Mesendoderm (in vitro differentiated cells): ENCODE measurements around the gene EVA1C.

Experiments used
- DNase-seq: peaks from one replicate; pipeline ENCODE4 v3.0.0; 2013
- H2AK5ac ChIP-seq: 2 replicates; pipeline ENCODE4 v1.6.1; 2013; ENCODE audit warnings: low read length, inconsistent platforms
- H2BK120ac ChIP-seq: 2 replicates; pipeline ENCODE4 v1.6.1; 2013; ENCODE audit warnings: low read depth, mild to moderate bottlenecking, low read length, moderate library complexity, mixed read lengths
- H2BK15ac ChIP-seq: replicated peaks from 2 replicates; pipeline ENCODE4 v1.6.1; 2013; ENCODE audit warnings: low read depth, mild to moderate bottlenecking, moderate library complexity
- H2BK5ac ChIP-seq: 2 replicates; pipeline ENCODE4 v1.6.1; 2013; ENCODE audit warnings: low read length, inconsistent platforms
- H3K18ac ChIP-seq: 2 replicates; pipeline ENCODE4 v1.6.1; 2013; ENCODE audit warnings: mild to moderate bottlenecking, low read length, mixed read lengths
- H3K23ac ChIP-seq: one replicate; pipeline ENCODE4 v1.6.1; 2013; ENCODE audit warnings: low read length
- H3K27ac ChIP-seq: 2 replicates; pipeline ENCODE4 v1.5.1; 2013; ENCODE audit warnings: low read depth, mild to moderate bottlenecking, inconsistent platforms, low read length, moderate library complexity
- H3K27me3 ChIP-seq: 2 replicates; pipeline ENCODE4 v1.6.1; 2013; ENCODE audit warnings: low read length, control low read depth, mild to moderate bottlenecking, inconsistent platforms; ENCODE audit not compliant: insufficient read depth, poor library complexity
- H3K36me3 ChIP-seq: 2 replicates; pipeline ENCODE4 v1.6.1; 2013; ENCODE audit warnings: low read length, inconsistent platforms; ENCODE audit not compliant: control insufficient read depth, insufficient read depth
- H3K4ac ChIP-seq: one replicate; pipeline ENCODE4 v1.6.1; 2013; ENCODE audit warnings: low read depth, mild to moderate bottlenecking, low read length, moderate library complexity
- H3K4me1 ChIP-seq: 2 replicates; pipeline ENCODE4 v1.6.1; 2013; ENCODE audit warnings: low read depth, low read length, inconsistent platforms; ENCODE audit not compliant: control insufficient read depth
- H3K4me2 ChIP-seq: 2 replicates; pipeline ENCODE4 v1.6.1; 2013; ENCODE audit warnings: low read length
- H3K4me3 ChIP-seq: 2 replicates; pipeline ENCODE4 v1.5.1; 2013; ENCODE audit warnings: mild to moderate bottlenecking, low read length
- H3K56ac ChIP-seq: one replicate; pipeline ENCODE4 v1.6.1; 2013; ENCODE audit warnings: low read length
- H3K79me1 ChIP-seq: 2 replicates; pipeline ENCODE4 v1.6.1; 2013; ENCODE audit warnings: low read length, inconsistent platforms
- H3K79me2 ChIP-seq: 2 replicates; pipeline ENCODE4 v1.6.1; 2013; ENCODE audit warnings: mild to moderate bottlenecking, low read length; ENCODE audit not compliant: control insufficient read depth, insufficient read depth
- H3K9ac ChIP-seq: 2 replicates; pipeline ENCODE4 v1.6.1; 2013; ENCODE audit warnings: low read length, inconsistent platforms
- H4K5ac ChIP-seq: one replicate; pipeline ENCODE4 v1.6.1; 2013; ENCODE audit warnings: low read length
- H4K8ac ChIP-seq: one replicate; pipeline ENCODE4 v1.6.1; 2013; ENCODE audit warnings: low read depth, mild to moderate bottlenecking, control low read depth, low read length, moderate library complexity
- WGBS: extraction: QIAGEN DNeasy Blood & Tissue Kit; methylation state at CpG from one replicate; pipeline ENCODE4 v1.1.7; 2013; ENCODE audit warnings: low lambda C conversion rate, missing lambda C conversion rate; ENCODE audit not compliant: insufficient coverage; ENCODE audit errors: extremely low coverage; 5-methylcytosine and 5-hydroxymethylcytosine counted together

EVA1C gene

DNA sequence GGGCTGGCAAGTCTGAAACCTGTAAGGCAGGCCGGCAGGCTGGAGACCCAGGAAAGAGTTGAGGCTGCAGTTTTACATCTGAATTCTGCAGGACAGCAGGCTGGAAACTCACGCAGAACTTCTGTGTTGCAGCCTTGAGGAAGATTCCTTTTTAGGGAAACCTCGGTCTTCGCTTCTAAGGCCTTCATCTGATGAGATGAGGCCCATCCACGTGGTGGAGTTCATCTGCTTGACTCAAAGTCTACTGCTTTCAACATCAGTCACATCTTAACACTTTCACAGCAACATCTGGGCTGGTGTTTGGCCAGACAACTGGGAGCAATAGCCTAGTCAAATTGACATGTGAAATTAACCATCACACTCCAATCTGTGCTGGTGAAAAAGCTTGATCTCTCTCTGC lies 57.1 kb downstream of the EVA1C start:
- no peak overlapping the region for H3K4me3 ChIP-seq
- H3K27me3 ChIP-seq, result no peaks in the 10 kb centered on the region
- no peak overlapping the region for H2BK5ac ChIP-seq
- H3K4me1 ChIP-seq, result no peaks in the 10 kb centered on the region
- no peak overlapping the region for H3K27ac ChIP-seq
- H3K79me1 ChIP-seq, result no peaks in the 10 kb centered on the region
- no peak overlapping the region for H3K4me2 ChIP-seq
- no peak overlapping the region for H2BK15ac ChIP-seq
- no peak overlapping the region for H3K56ac ChIP-seq
- H3K79me2 ChIP-seq, result no peaks in the 10 kb centered on the region
- H4K8ac ChIP-seq, result no peak overlapping the region
- H2AK5ac ChIP-seq, result no peak overlapping the region
- H3K9ac ChIP-seq, result no peak overlapping the region
- no peak overlapping the region for H3K4ac ChIP-seq
- H2BK120ac ChIP-seq, result no peak overlapping the region
- no peak overlapping the region for H3K18ac ChIP-seq
- no peak for DNase-seq
- H3K23ac ChIP-seq, result no peak overlapping the region
- no peak overlapping the region for H4K5ac ChIP-seq
- WGBS, result no CpG with 5 or more reads among the region's 5 CpGs
- H3K36me3 ChIP-seq, result no peaks in the 10 kb centered on the region

DNA sequence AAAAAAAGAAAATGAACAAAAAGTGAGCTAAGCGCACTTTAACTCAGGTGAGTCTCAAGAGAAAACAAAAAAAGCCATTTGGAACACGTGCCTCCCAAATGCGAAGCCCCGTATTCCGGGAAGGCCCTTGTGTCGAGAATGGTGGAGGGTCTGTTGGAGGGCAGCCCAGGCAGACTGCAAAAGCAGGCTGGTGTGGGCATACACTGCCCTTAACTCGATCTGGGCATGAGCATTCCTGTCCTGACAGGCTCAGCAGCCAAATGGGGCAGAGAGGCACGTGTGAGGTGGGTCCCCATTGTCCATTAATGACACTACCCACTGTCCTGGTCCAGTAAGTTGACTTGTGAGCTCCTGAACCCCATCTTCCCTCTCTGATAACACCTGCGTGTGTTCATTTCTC lies 57.7 kb downstream of the EVA1C start:
- no peaks in the 10 kb centered on the region for H3K36me3 ChIP-seq
- no peak overlapping the region for H2BK5ac ChIP-seq
- H3K4ac ChIP-seq, result no peak overlapping the region
- no peak overlapping the region for H2BK120ac ChIP-seq
- no peaks in the 10 kb centered on the region for H3K79me2 ChIP-seq
- no peak for DNase-seq
- no peak overlapping the region for H3K56ac ChIP-seq
- no peak overlapping the region for H4K5ac ChIP-seq
- no peak overlapping the region for H3K9ac ChIP-seq
- H3K27ac ChIP-seq, result no peak overlapping the region
- H3K23ac ChIP-seq, result no peak overlapping the region
- no peak overlapping the region for H3K18ac ChIP-seq
- no peaks in the 10 kb centered on the region for H3K79me1 ChIP-seq
- no peak overlapping the region for H4K8ac ChIP-seq
- no peaks in the 10 kb centered on the region for H3K4me1 ChIP-seq
- WGBS, result no CpG with 5 or more reads among the region's 9 CpGs
- H3K4me3 ChIP-seq, result no peak overlapping the region
- H2AK5ac ChIP-seq, result no peak overlapping the region
- H3K27me3 ChIP-seq, result no peaks in the 10 kb centered on the region
- no peak overlapping the region for H3K4me2 ChIP-seq
- no peak overlapping the region for H2BK15ac ChIP-seq

DNA sequence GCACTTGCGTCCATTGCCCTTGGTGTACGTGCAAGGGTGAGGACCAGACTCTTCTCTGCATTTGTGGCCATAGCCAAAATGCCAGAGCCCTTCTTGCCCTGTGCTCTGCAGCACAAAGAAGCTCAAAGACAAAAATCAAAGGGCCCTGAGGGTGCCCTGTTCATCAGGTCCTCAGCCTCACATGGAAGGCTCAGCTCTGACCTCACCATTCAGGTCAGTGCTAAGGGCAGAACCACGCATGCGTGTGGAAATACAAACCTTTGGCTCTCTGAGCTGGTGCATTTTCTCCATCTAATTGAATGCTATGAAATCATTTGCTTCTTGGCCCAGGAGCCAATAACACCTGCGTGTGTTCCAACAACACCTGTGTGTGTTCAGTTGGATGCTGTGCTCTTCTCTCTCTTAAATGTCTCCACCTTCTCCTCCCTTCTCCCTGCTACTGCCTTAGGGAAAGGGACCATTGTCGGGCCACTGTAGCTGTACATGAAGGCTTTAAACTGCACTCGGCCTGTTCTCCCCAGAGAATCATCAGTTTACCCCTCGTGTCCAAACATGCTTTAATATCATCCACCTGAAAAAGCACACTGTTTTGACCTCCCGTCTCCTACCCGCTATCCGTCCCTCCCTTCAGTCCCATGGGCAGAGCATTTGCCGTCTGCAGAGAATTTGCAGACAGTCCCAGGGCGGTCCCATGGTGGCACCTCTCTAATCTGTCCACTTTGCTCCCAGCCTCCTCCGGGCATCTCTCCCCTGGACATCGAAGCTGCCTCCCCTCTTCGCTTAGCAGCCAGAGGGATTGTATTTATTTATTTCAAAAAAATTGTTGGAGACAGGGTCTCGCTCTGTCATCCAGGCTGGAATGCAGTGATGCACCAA lies 60.6 kb downstream of the EVA1C start:
- Histone ChIP-seq H3K27ac (no peak overlapping the region), H4K8ac (no peak overlapping the region), H4K5ac (no peak overlapping the region), H2BK120ac (no peak overlapping the region), H3K18ac (no peak overlapping the region), H3K27me3 (no peaks in the 10 kb centered on the region), H3K79me2 (no peaks in the 10 kb centered on the region), H3K79me1 (no peaks in the 10 kb centered on the region), H2BK5ac (no peak overlapping the region), H3K36me3 (no peaks in the 10 kb centered on the region), H2BK15ac (no peak overlapping the region), H3K4me2 (no peak overlapping the region), H2AK5ac (no peak overlapping the region), H3K56ac (no peak overlapping the region), H3K4ac (no peak overlapping the region), H3K4me3 (no peak overlapping the region), H3K9ac (no peak overlapping the region), H3K4me1 (no peaks in the 10 kb centered on the region), H3K23ac (no peak overlapping the region)
- no CpG with 5 or more reads among the region's 17 CpGs for WGBS
- no peak for DNase-seq

DNA sequence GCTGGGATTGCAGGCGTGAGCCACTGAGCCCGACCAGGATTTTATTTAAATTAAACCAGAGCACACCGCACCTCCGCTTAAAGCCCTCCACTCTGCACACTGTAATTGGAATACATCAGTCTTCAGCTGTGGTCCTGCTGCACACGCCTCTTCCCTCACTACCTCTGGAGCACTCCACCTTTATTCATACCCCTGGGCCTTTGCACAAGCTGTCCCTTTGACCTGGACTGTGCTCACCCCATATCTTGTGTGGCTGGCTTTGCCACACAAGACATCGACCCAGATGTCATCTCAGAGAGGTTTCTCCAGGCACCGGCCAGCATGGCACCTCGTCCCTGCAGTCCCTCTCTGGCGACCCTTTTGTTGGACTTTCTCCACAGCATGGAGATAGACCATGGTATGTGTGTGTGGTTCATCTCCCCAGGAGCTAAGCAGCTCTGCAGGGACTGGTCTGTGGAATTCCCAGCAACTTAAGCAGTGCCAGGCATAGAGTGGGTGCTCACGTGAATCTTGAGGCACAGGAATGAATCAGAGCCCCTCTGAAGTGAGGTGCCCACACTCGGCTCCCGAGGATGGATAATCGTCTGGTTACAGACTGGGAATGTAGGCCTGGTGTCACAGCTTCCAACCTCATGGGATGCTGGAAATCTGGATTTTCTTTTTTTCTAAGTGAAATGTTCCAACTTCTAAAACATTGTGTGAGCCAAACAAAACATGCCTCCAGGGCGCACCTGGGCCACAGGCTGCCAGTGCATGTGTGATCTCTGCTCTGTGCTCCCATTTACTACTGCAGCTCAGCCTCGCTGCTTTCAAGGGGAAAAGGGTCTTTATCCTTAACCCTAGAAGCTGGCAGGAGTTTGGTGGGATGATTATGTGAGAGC lies 61.9 kb downstream of the EVA1C start:
- no peak overlapping the region for H3K18ac ChIP-seq
- no CpG with 5 or more reads among the region's 15 CpGs for WGBS

DNA sequence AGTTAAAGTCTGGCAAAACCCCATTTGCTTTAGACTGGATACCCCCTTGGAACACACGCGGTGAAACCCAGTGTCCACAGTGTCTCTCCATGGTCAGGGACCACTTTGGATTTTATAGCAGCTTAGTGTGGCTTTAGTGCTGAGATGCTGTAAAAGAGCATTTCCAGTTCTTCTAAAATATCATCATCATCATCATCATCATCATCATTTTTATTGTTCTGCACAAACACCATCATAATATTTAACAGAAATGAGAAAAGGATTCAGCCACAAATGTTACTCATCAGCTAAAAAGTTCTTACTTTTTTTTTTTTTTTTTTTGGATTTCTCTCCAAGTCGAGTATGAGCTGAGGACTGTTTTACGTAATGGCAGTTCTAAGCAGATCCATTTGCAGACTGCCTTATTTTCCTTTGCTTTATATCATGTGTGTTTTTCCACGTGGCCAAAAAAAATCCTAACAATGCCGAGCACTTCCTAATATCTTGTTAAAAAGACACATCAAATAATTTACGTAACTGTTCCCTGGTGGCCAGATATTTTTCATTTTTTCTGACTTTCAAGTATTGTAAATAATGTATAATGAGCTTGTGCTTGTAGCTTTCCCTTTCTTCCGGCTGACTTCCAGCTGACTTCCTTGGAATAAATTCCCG lies 62.8 kb downstream of the EVA1C start:
- Histone ChIP-seq H3K27me3 (no peaks in the 10 kb centered on the region), H3K4me1 (no peaks in the 10 kb centered on the region), H3K56ac (no peak overlapping the region), H3K23ac (no peak overlapping the region), H4K8ac (no peak overlapping the region), H2BK15ac (no peak overlapping the region), H3K27ac (no peak overlapping the region), H3K4me2 (no peak overlapping the region), H4K5ac (no peak overlapping the region), H2BK5ac (no peak overlapping the region), H2BK120ac (no peak overlapping the region), H3K9ac (no peak overlapping the region), H3K79me1 (no peaks in the 10 kb centered on the region), H3K4me3 (no peak overlapping the region), H3K79me2 (no peaks in the 10 kb centered on the region), H3K18ac (no peak overlapping the region), H3K4ac (no peak overlapping the region), H2AK5ac (no peak overlapping the region), H3K36me3 (no peaks in the 10 kb centered on the region)
- DNase-seq, result no peak
- WGBS, result no CpG with 5 or more reads among the region's 9 CpGs

More for the DNA sequence above, 61.9 kb downstream of the EVA1C start:
- Histone ChIP-seq H3K4ac (no peak overlapping the region), H2BK5ac (no peak overlapping the region), H3K79me2 (no peaks in the 10 kb centered on the region), H4K8ac (no peak overlapping the region), H3K27ac (no peak overlapping the region), H4K5ac (no peak overlapping the region), H2BK15ac (no peak overlapping the region), H3K23ac (no peak overlapping the region), H3K4me3 (no peak overlapping the region), H3K4me2 (no peak overlapping the region), H3K79me1 (no peaks in the 10 kb centered on the region), H2AK5ac (no peak overlapping the region), H3K36me3 (no peaks in the 10 kb centered on the region), H3K4me1 (no peaks in the 10 kb centered on the region), H3K56ac (no peak overlapping the region), H3K27me3 (no peaks in the 10 kb centered on the region), H3K9ac (no peak overlapping the region), H2BK120ac (no peak overlapping the region)
- no peak for DNase-seq
